ENCODE data around the gene NCF1.
"Not testable (repeated sequence)": the region's sequence is repeated elsewhere in the genome, so short reads cannot be mapped to it uniquely, and the experiment has no call there.

Gene NCF1

DNA sequence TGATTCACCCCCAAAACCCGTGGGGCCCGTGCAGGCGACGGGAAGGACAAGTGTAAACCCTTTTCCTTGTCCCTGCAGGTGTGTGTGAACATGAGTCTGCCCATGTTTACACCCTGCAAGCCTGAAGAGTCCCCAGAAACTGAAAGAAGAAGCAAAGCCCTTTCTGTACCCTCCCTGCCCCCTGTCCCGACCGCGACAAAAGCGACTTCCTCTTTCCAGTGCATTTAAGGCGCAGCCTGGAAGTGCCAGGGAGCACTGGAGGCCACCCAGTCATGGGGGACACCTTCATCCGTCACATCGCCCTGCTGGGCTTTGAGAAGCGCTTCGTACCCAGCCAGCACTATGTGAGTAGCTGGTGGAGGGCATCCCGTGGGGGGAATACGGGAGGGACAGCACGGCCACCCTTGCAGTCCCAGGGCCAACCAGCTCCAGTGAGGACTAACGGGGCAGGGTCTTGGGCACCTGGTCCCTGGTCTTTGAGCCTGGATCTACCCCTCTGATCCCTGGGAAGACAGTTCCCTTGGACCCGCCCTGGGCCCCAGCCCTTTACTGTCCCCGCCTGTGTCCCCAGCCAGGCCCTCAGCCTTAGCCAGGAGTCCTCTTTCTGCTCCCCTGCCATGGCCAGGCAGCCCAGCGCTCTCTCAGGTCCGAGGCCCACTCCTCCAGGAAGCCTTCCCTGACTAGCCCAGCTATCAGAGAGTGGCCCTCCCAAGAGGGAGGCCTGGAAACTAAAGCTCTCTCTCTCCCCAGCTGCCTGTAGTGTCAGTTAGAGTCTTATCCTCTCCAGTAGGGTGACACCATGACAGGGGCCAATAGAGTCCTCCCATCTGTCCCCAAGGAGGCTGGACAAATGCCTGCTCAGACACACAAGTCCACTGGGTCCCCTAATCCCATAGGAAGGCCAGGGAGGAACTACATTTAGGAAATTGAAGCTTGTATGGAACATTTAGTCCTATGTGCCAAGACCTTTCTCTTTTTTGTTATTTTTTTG is at the start of gene NCF1:
TSS of gene NCF1 (plus strand) at position 252 of the 991 bp plus-strand sequence. CDS start at position 273, 21 bp downstream.
- not testable (repeated sequence) for DNase-seq

DNA sequence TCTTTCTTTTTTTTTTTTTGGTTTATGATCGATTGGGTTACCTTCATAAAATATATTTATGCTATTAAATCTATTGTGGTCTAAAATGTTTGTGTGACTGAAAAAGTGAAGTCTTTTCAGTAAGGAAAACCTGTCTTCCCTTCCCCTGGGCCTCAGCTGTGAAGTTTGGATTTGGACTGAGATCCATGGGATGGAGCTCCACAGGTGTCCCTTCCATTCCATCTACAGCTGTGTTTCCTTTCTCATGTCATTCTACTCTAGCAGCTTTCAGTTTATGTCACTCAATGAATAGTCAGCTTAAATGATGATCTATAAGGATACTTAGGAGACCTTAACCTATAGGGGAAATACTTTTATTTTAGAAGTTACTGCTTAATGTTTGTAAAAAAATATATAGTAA is 48.0 kb upstream of the NCF1 start:
- DNase-seq: no peak

DNA sequence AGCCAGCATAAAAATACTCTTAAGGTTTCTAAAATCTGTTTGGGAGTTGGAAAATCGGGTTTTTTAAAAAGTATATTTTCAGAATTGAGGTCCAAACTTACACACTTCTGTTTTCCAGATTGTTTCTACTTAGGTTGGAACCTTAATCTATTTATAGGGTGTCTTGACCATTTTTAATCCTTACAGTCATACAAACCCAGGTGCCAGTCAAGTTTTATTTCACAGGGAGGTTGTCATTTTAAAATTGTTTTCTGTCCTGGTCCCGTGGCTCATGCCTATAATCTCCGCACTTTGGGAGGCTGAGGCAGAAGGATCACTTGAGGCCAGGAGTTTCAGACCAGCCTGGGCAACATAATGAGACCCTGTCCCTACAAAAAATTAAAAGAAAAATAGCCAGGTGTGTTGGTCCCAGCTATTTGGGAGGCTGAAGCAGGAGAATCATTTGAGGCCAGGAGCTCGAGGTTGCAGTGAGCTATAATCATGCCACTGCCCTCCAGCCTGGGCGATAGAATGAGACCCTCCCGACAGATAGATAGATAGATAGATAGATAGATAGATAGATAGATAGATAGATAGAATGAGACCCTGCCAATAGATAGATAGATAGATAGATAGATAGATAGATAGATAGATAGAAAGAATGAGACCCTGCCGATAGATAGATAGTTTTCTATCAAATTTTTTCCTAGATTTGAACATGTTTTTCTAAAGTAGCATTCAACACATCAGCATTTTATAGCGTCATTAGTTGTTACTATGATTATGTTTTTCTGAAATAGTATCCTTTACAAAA is 47.3 kb upstream of the NCF1 start:
- no peak for DNase-seq

DNA sequence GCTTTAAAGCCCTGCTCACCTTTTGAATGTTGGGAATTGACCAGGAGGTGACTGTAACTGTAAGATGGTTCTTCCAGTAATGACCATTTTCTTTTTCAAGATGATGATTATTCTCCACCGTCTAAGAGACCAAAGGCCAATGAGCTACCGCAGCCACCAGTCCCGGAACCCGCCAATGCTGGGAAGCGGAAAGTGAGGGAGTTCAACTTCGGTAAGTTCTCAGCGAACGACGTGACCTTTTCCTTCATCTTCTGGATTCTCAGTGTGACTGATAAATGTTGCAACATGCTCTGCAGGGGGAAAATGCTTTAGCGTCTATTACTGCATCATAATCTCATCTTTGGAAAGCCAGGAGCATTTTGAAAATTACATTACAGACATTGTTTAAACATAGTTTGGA is 45.1 kb upstream of the NCF1 start:
- DNase-seq: not testable (repeated sequence)

DNA sequence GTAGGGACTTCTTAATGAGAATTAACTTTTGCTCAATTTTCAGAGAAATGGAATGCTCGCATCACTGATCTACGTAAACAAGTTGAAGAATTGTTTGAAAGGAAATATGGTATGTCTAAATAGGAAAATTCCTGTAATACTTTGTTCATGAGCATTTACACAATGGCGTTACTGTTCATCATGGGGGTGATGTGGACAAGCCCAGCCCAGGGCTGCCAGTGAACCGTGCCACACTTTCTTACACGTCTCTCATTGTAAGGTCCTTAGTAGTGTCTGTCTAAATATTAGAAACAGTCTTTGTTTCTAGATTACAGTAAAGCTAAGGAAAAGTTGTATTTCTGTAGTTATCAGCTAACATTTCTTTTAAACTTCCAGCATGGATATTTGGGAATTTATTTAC is 43.6 kb upstream of the NCF1 start:
- DNase-seq: not testable (repeated sequence)

DNA sequence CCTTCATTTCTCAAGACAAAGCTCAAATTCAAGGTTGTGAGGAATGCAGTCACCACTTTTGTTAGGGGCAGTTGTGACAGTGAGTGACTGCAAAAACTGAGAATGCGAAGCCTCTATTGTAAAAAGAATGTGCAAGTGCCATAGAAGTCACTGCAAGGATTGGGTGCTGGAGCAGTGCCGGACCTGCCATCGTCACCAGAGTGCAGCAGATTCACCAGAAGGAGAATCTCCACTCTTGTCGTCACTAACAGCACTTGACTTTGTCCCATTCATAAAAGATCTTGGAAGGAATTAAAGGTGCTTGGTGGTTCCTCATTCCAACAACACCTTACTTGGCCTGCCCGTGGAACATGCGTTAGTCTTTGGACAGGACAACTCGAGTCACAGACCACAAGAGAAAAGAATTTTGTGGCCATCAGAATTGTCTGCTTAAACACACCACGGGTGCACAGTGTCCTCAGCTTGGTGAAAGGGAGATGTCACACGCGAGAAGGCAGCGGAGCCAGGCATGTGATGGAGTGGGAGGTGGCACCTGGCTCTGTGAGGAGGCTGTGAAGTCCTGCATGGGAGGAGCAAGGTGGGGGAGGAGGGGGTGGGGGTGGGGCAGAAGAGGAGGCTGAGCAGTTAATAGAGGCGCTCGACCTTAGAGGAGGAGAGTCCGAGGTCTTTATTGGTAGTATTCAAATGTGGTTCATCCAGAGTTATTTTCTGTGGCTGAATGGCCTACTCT is 33.7 kb upstream of the NCF1 start:
- not testable (repeated sequence) for DNase-seq

DNA sequence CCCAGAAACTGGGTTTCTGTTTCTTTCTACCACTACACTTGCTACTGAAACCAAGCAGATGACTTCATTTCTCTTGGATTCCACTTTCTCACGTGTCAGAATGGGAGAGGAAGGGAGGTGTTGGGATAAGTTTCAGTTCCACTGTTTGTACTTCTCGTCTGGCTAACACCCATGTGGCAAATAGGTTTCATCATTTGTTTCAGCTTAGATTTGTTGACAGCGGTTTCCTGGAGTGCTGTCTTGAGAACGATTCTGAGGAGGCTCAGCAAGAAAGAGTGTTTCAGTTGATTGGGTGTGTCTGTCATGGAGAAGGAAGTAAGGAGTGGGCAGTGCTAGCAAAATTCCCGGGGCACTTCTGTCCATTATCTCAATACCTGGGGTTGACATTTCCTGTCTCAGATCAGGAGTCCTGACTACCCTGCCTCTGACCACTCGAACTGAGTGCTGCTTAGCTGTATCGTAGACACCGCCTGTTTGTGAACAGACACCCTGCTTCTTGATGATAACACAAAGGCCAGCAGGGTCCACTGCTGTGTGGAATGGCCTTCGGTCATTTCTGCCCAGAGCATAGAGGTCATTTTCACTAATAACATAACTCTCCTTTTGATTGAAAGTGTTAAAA is 29.8 kb upstream of the NCF1 start:
- DNase-seq: not testable (repeated sequence)

DNA sequence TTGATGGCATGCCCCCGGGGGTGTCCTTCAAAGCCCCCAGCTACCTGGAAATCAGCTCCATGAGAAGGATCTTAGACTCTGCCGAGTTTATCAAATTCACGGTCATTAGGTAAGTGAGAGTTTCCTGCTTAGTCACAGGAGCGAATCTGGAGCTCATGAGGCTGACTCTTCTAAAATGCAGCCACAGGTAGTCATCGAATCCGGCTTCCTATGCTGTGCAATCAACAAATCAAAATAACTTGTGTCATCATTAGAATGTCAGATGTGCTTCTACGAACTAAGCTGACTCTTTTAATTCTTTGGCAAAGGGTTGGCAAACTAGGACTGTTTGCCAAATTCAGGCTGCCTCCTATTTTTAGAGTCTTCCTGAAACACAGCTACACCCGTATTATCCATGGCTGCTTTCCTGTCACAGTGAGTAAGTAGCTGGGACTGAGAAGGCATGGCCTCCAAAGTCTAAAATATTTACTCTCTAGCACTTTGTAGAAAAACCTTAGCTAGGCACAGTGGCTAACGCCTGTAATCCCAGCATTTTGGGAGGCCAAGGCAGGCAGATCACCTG is 19.8 kb upstream of the NCF1 start:
- DNase-seq: not testable (repeated sequence)

DNA sequence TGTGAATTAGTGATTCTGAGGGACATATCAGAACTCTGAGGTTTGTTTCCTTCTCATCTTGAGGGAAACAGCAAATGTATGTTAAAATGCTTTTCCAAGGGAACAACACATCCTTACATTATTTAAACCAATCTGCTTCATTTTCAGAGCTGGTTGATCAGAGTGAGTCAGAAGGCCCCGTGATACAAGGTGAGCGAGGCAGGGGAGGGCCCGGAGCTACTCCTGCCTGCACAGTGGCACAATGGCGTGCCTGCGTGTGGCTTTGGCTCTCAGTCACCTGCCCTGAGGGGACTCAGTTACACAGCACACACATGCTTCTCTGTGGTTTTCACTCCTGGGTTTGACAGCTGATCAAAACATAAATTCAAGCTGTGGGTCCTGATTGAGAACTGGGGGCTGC is 17.1 kb upstream of the NCF1 start:
- DNase-seq: not testable (repeated sequence)

DNA sequence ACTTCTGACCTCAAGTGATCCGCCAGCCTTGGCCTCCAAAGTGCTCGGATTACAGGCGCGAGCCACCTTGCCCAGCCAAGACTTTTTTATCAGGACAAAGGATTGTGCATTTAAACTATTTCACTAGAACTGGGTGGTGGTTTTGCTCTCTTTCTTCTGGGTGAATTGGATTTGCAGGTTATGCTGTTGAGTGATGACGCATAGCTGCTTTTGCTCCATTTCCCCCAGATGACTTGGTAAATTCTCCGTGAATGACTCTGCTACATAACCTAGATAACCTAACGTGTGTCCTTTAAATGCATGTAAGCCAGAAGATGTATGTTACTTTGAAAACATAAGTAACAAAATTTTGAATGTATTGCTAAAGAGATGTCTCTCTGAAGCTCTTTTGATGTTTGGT is 15.5 kb upstream of the NCF1 start:
- not testable (repeated sequence) for DNase-seq

DNA sequence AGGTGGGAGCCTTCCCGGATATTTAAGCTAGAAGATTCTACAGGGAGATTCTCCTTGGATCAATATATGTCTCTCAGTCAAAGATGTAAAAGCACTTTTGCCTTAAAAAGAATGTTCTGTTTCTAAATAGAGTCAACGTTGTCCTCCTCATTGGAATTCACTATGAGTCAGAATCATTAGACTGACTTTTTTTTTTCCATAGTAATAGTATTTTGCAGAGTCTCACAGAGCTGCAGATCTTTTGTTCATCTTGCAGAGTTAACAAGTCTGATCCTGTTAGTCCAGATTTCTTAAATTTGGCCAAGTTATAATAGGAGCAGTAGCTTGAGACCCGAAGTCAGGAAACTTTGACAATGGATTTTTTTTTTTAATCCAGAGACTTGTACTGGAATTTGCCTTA is 14.8 kb upstream of the NCF1 start:
- DNase-seq: not testable (repeated sequence)

DNA sequence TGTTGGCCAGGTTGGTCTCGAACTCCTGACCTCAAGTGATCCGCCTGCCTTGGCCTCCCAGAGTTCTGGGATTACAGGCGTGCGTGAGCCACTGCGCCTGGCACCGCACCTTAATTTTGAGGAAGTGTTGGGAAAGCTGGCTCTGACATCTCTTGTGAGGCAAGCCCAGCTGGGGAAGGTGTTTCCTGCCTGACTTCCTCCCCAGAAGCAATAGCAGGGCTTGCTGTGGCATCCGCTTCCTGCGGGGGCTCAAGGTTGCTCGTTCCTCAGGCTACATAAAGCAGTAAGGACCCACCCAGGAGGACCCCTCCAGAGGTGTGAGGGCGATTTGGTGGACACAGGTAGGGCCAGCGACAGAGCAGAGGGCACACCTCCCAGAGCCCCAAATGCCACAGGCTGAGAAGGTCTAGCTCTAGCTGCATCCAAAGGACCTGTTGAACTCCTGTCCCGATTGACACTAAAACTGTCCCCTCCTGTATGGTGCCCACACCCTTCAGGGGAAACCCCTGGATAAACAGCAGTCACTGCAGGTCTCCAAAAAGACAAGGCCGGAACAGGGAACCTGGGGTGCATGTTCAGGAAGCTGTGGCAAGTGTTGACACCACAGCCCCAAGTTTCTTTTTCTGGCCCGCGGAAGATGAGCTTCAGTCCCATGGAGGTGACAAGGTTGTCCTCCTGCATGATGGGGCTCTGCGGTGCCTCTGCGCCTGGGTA is 8.4 kb upstream of the NCF1 start:
- not testable (repeated sequence) for DNase-seq

DNA sequence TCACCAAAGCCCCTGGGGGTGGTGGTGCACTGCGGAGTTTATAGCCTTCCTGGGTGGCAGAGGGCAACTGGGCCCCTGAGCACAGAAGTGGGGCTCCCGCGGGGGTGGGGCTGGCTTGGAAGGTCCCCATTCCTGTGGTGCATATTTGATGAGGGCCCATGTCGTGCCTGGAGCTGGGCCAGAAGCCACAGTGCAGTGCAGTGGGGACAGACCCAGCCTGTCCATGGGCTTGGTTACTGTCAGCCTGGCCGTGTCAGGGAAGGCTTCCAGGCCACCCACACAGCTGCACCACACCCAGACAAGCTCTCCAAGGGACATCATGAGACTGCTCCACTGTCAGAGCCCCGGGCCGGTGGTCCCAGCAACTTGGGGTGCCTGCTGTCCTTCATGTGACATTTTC is 7.3 kb upstream of the NCF1 start:
- DNase-seq: not testable (repeated sequence)

DNA sequence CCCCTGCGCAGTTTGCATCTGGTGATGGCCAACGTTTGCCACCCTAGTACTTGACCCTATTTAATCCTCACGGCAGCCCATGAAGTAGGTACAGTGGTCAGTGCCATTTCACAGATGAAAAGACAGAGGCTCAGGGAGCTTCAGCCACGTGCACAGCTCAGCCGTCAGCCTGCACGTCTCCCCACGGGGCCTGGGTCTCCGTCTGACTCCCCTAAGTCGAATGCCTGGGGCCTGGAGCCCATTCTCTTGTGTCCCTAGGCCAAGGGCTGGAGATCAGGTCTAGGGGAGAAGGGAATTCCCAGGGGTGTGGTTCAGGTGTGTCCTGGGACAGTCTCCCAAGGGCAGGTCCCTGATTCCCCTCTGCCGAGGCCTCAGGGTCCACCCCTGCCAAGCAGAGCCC is 6.8 kb upstream of the NCF1 start:
- DNase-seq: not testable (repeated sequence)

DNA sequence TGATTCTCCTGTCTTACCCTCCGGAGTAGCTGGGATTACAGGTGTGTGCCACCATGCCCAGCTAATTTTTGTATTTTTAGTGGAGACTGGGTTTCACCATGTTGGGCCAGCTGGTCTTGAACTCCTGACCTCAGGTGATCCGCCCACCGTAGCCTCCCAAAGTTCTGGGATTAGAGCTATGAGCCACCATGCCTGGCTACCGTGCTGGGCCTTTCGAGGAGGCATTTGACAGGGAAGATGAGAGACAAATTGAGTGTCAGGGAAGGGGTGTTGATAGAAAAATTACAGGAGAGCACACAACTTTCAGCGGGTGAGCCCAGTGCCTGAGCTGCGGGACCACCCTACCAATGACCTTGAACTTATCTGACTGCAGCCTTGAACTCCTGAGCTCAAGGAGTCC is 3.7 kb upstream of the NCF1 start:
- DNase-seq: not testable (repeated sequence)

DNA sequence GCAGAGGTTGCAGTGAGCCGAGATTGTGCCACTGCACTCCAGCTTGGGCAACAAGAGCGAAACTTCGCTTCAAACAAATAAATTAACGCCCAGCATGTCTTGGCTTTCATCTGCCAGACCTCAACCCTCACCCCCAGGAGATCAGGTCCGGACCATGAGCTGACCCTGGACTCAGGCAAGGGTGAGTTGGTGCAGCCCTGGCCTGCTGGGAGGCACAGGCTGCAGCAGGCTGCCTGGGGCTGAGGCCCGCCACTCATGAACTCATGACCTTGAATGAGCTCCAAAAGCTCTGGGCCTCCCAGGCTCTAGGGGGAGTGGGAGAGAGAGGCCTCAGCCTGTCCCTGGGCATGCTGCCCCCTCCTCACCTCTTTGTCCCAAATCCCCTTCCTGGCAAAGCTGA is 1.7 kb upstream of the NCF1 start:
- DNase-seq: not testable (repeated sequence)

DNA sequence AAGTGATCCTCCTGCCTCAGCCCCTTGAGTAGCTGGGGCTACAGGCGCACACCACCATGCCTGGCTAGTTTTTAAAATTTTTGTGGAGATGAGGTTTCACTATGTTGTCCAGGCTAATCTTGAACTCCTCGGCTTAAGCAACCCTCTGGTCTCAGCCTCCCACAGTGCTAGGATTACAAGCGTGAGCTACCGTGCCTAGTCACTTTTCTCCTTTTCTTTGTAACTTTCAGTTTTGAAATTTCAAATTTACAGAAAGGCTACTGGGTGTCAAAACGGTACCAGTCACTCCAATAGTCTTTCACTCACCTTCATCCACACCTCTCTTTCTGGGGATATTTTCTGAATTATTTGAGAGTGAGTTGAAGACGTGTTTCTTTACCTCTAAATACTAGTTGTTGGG is 1.3 kb downstream of the NCF1 start:
- not testable (repeated sequence) for DNase-seq

DNA sequence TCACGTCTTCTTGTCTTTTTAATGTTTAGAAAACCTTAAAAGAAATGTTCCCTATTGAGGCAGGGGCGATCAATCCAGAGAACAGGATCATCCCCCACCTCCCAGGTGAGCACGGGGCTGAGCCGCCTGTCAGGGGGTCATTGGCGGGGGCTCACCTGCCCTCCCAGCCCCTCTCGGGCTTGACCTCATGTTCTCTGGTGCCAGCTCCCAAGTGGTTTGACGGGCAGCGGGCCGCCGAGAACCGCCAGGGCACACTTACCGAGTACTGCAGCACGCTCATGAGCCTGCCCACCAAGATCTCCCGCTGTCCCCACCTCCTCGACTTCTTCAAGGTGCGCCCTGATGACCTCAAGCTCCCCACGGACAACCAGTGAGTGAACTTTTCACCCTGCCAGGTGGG is 5.2 kb downstream of the NCF1 start:
- DNase-seq: not testable (repeated sequence)

DNA sequence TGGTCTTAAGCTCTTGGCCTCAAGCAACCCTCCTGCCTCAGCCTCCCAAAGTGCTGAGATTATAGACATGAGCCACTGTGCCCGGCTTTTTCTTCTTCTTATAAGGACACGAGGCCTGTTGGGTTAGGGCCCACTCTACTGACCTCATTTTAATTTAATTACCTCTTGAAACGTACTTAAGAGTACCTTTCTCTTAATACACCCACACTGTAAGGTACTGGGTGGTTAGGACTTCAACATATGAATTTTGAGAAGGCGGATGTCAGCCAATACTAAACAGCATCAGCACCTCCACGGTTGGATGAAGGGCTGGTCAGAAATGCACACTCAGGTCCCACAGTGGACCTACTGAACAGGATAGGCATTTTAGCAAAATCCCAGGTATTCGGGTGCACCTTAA is 7.9 kb downstream of the NCF1 start:
- not testable (repeated sequence) for DNase-seq

DNA sequence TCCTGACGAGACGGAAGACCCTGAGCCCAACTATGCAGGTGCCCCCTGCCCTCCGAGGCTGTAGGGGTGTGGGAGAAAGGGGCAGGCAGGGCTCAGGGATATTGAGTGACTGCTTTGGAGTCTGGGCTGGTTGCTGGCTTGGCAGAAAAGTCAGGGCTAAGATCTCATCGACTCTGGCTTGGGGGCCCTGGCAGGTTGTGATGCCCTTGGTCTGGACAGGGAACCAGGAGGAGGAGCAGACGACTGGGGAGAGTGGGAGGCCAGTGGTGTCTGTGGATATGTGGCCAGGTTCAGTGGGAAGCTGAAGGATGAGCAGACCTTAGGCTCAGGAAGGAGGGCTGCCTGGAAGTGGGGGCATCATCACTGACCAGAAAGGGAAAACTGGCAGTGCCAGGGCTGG is 9.8 kb downstream of the NCF1 start:
- DNase-seq: not testable (repeated sequence)

DNA sequence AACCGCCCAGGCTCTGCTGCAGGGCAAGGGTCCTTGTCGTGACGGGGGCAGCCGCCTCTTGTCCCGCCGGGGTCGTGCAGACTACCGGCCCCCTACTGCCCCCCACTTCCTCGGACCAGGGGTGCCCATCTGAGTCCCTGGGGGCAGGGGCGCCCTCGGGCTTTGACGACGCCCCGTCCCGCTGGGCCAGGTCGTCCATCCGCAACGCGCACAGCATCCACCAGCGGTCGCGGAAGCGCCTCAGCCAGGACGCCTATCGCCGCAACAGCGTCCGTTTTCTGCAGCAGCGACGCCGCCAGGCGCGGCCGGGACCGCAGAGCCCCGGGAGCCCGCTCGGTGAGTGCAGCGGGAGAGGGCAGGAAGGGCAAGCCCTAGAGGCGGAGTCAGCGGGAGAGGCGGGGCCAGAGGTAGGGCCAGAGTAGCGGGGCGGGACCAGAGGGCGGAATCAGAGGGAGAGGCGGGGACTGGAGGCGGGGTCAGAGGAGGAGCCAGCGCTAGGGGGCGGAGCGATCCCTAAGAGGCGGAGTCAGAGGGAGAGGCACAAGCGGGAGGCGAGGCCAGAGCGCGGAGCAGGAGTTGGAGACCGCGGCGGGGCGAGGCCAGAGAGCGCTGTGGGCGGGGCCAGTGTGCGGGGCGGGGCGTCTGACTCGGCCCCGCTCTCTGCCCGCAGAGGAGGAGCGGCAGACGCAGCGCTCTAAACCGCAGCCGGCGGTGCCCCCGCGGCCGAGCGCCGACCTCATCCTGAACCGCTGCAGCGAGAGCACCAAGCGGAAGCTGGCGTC is 14.7 kb downstream of the NCF1 start:
- DNase-seq: peak; percentile 99
